Aorta (tissue), 5 donors: ENCODE measurements around the gene TRIM2. TPM values are rescaled to one million over a fixed set of nuclear protein-coding genes. Genes with fewer than 3 reads are reported as not detected.
"Not testable (repeated sequence)": the region's sequence is repeated elsewhere in the genome, so short reads cannot be mapped to it uniquely, and the experiment has no call there.

ENCODE experiments used
- ATAC-seq: fragments of 200-7000 bp; cut with Tn5 transposase; one replicate; pipeline ENCODE4 v1.9.1; 2022; ENCODE audit warnings: moderate library complexity; ENCODE audit not compliant: low FRiP score
- DNase-seq, 2 donors: peaks; one replicate each; pipeline ENCODE4 v3.0.0-alpha.2; 2020
- H3K27ac ChIP-seq, 2 donors: one replicate each; pipeline ENCODE4 v1.5.1; 2013; ENCODE audit warnings: low read length in 2 of 2, mild to moderate bottlenecking in 2 of 2, moderate library complexity in 2 of 2, control low read depth in 1 of 2, inconsistent platforms in 1 of 2, low read depth in 1 of 2
- H3K27me3 ChIP-seq, 2 donors: one replicate each; pipeline ENCODE4 v1.6.1; 2013; ENCODE audit warnings: control low read depth in 1 of 2, low read length in 1 of 2, mild to moderate bottlenecking in 1 of 2, moderate library complexity in 1 of 2; ENCODE audit not compliant: insufficient read depth in 2 of 2, control insufficient read depth in 1 of 2
- H3K36me3 ChIP-seq, 2 donors: one replicate each; pipeline ENCODE4 v1.6.1; 2013; ENCODE audit warnings: control low read depth in 1 of 2, low read length in 1 of 2, mild to moderate bottlenecking in 1 of 2; ENCODE audit not compliant: insufficient read depth in 2 of 2, control insufficient read depth in 1 of 2
- H3K4me1 ChIP-seq, 2 donors: one replicate each; pipeline ENCODE4 v1.6.1; 2013; ENCODE audit warnings: low read length in 2 of 2, control low read depth in 1 of 2, mild to moderate bottlenecking in 1 of 2, moderate library complexity in 1 of 2; ENCODE audit not compliant: insufficient read depth in 2 of 2, control insufficient read depth in 1 of 2
- H3K4me3 ChIP-seq, 2 donors: one replicate each; pipeline ENCODE4 v1.5.1; 2013; ENCODE audit warnings: low read length in 2 of 2, control low read depth in 1 of 2, mild to moderate bottlenecking in 1 of 2
- H3K9me3 ChIP-seq: one replicate; pipeline ENCODE4 v1.6.1; 2013; ENCODE audit warnings: mild to moderate bottlenecking, low read length; ENCODE audit not compliant: control insufficient read depth
- WGBS, 2 donors: extraction: QIAGEN DNeasy Blood & Tissue Kit; methylation state at CpG; one replicate each; pipeline ENCODE4 v1.1.7; 2013; 5-methylcytosine and 5-hydroxymethylcytosine counted together
- intact Hi-C, 2 donors: fragments of 100-400 bp; cut with DNase I; formaldehyde crosslinking; loops; one replicate each; pipeline versions ENCODE4 v1.14.2 to v1.15.0; 2022
- polyA plus RNA-seq, 2 donors: library from polyadenylated mRNA; stranded (reverse); fragments of 200-250 nt; gene quantifications; one replicate each; pipeline ENCODE4 v1.2.3, GENCODE V29; 2013
- total RNA-seq, 2 donors: library from RNA; stranded (reverse); fragmentation: NEBNext Ultra II Directional; extraction: Animal tissue kit (Norgen Biotek cat#: 25700); gene quantifications; one replicate each; pipeline ENCODE4 v1.2.1, GENCODE V29; 2021
- donor health status: healthy with polysubstance abuse.
- donor health status: Bipolar disorder and iron deficiency.
- donor health status: DM: no; HTN: no; CAD: no.
- donor health status: DM: no; HTN: no; CAD: no.
- donor health status: DM: yes; HTN: yes; CAD: no.

Gene TRIM2
- total and polyA plus RNA-seq, 4 donors, result 7.5 to 53.4 (median 18.9) TPM

GRCh38 chr4:153183146-153183545, 21.1 kb upstream of the TRIM2 start:
- no peak overlapping the region for H3K27ac ChIP-seq
- intact Hi-C loops, result no loop called here
- ATAC-seq (no peak), DNase-seq (no peak)
- H3K36me3 ChIP-seq, result no peaks in the 10 kb centered on the region
- H3K4me3 ChIP-seq, result no peak overlapping the region
- no peaks in the 10 kb centered on the region for H3K27me3 ChIP-seq
- 92 to 97% methylated on average over 4 of the region's 4 CpGs for WGBS, 2 donors
- no peaks in the 10 kb centered on the region for H3K9me3 ChIP-seq
- no peaks in the 10 kb centered on the region for H3K4me1 ChIP-seq

DNA sequence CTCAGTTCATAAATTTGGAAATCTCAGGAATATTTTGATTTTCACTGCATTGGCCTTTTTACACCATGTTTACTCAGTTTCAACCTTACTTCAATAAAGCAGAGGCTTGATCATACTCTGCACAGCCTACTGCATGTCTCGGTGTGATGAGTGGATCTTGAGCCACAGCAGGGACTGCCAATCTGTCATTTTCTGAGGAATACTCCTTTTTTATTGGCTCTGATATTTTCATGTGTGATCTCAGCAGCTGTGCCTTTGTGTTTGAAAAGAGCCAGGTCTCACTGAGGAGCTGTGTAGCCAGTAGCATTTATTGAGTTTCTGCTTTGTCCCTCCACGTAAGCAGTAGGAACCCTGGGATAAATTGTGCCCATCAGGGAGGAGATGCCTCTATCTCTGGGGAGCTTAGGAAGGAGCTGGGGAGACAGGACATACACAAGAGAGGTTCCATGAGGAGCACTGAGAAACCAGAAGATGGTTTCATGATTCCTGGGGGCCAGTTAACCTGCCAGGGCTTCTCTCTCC, 18.9 kb upstream of the TRIM2 start:
- DNase-seq (no peak), ATAC-seq (no peak)
- Histone ChIP-seq H3K4me3 (no peak overlapping the region), H3K27me3 (no peaks in the 10 kb centered on the region), H3K9me3 (no peaks in the 10 kb centered on the region), H3K36me3 (no peaks in the 10 kb centered on the region), H3K27ac (no peak overlapping the region), H3K4me1 (no peaks in the 10 kb centered on the region)
- intact Hi-C loops, result no loop called here
- 37 to 52% methylated on average over 2 of the region's 2 CpGs for WGBS, 2 donors

- Histone ChIP-seq H3K4me1 (no peaks in the 10 kb centered on the region), H3K27me3 (no peaks in the 10 kb centered on the region), H3K9me3 (no peaks in the 10 kb centered on the region), H3K27ac (no peak overlapping the region), H3K4me3 (no peak overlapping the region), H3K36me3 (no peaks in the 10 kb centered on the region)
- intact Hi-C loops, result no loop called here
- DNase-seq (no peak), ATAC-seq (no peak)
- 94 to 95% methylated on average over 12 of the region's 12 CpGs for WGBS, 2 donors
These were observed 18.1 kb upstream of the TRIM2 start for GRCh38 chr4:153186046-153186728.

GRCh38 chr4:153189016-153189801, 15.0 kb upstream of the TRIM2 start:
- intact Hi-C loops, result no loop called here
- no peak for ATAC-seq
- Histone ChIP-seq H3K4me1 (no peaks in the 10 kb centered on the region), H3K36me3 (no peaks in the 10 kb centered on the region), H3K27me3 (no peaks in the 10 kb centered on the region), H3K9me3 (no peaks in the 10 kb centered on the region), H3K4me3 (no peak overlapping the region), H3K27ac (no peak overlapping the region)
- DNase-seq, result no peak
- WGBS, 2 donors, result 56 to 58% methylated on average over 11 of the region's 11 CpGs

- Histone ChIP-seq H3K36me3 (no peaks in the 10 kb centered on the region), H3K27ac (no peak overlapping the region), H3K9me3 (no peaks in the 10 kb centered on the region), H3K27me3 (no peaks in the 10 kb centered on the region), H3K4me3 (no peak overlapping the region), H3K4me1 (no peaks in the 10 kb centered on the region)
- no peak for DNase-seq
- intact Hi-C loops, result no loop called here
- no peak for ATAC-seq
- 86 to 93% methylated on average over 5 of the region's 5 CpGs for WGBS, 2 donors
These were observed 12.4 kb upstream of the TRIM2 start for GRCh38 chr4:153191795-153192363.

- no peaks in the 10 kb centered on the region for H3K36me3 ChIP-seq
- H3K9me3 ChIP-seq, result no peaks in the 10 kb centered on the region
- ATAC-seq, result no peak
- no peak overlapping the region for H3K4me3 ChIP-seq
- no peak for DNase-seq
- H3K27ac ChIP-seq, result no peak overlapping the region
- H3K4me1 ChIP-seq, result no peaks in the 10 kb centered on the region
- intact Hi-C loops, result no loop called here
- no peaks in the 10 kb centered on the region for H3K27me3 ChIP-seq
- 93 to 95% methylated on average over 5 of the region's 5 CpGs for WGBS, 2 donors
These were observed 6.9 kb upstream of the TRIM2 start for GRCh38 chr4:153197301-153197700.

- WGBS, 2 donors, result 91% methylated on average over 1 of the region's 1 CpG
- ATAC-seq (no peak), DNase-seq (no peak)
- Histone ChIP-seq H3K27ac (no peak overlapping the region), H3K4me1 (no peaks in the 10 kb centered on the region), H3K4me3 (no peak overlapping the region), H3K36me3 (no peaks in the 10 kb centered on the region), H3K9me3 (no peaks in the 10 kb centered on the region), H3K27me3 (no peaks in the 10 kb centered on the region)
- intact Hi-C loops, result no loop called here
These were observed 5.5 kb upstream of the TRIM2 start for GRCh38 chr4:153198719-153199118.

- DNase-seq, H3K4me3 ChIP-seq, ATAC-seq, intact Hi-C loops, H3K4me1 ChIP-seq, H3K9me3 ChIP-seq, H3K36me3 ChIP-seq, H3K27me3 ChIP-seq, H3K27ac ChIP-seq: not testable (repeated sequence)
- 77 to 79% methylated on average over 5 of the region's 5 CpGs for WGBS, 2 donors
These were observed 497 bp upstream of the TRIM2 start for GRCh38 chr4:153203746-153204145.
